Left renal pelvis (tissue), 4 donors: ENCODE data around the gene RAB11B. TPM values are rescaled to one million over a fixed set of nuclear protein-coding genes. Genes with fewer than 3 reads are reported as not detected.
"Not testable (repeated sequence)": the region's sequence is repeated elsewhere in the genome, so short reads cannot be mapped to it uniquely, and the experiment has no call there.

Source experiments
- DNase-seq, 4 donors: peaks; one replicate each; pipeline ENCODE4 v3.0.0-alpha.2; 2013; ENCODE audit warnings: low read depth in 4 of 4, low spot score in 3 of 4
- polyA plus RNA-seq, 4 donors: library from polyadenylated mRNA; unstranded; fragments of 120-200 nt; gene quantifications; one replicate each; pipeline ENCODE4 v1.2.1, GENCODE V29; 2013; ENCODE audit not compliant: insufficient read length in 4 of 4

The RAB11B gene
- polyA plus RNA-seq, 4 donors, result 114 to 180 (median 131) TPM

GRCh38 chr19:8421484-8422461 is 31.6 kb downstream of the RAB11B start:
- no peak for DNase-seq

GRCh38 chr19:8423817-8424223 is 33.7 kb downstream of the RAB11B start:
- no peak for DNase-seq

DNA sequence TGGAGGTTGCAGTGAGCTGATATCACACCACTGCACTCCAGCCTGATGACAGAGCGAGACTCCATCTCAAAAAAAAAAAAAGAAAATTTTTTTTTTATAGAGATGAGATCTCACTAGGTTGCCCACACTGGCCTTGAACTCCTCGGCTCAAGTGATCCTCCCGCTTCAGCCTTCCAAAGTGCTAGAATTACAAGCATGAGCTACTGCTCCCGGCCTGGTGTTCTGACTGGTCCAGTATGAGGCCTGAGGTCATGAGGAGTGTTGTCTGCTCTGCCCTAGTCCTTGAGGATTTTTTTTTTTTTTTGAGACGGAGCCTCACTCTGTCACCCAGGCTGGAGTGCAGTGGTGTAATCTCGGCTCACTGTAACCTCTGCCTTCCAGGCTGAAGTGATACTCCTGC is 35.2 kb downstream of the RAB11B start:
- not testable (repeated sequence) for DNase-seq

- no peak for DNase-seq
Observed at GRCh38 chr19:8426283-8426682, 36.1 kb downstream of the RAB11B start.

DNA sequence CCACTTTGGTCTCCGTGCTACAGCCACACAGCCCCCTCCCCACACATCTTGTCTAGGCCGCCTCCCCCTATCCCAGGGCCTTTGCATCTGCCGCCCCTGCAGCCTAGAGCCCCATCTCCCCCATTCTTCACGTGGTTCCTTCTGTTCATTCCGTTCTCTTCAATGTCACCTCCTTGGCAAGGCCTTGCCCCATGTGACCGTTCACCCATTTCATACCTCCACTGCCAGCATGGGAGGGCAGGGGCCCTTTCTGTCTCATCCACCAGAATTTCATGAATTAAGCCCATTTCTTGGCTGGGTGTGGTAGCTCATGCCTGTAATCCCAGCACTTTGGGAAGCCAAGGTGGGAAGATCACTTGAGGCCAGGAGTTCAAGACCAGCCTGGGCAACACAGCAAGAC is 38.9 kb downstream of the RAB11B start:
- no peak for DNase-seq

DNA sequence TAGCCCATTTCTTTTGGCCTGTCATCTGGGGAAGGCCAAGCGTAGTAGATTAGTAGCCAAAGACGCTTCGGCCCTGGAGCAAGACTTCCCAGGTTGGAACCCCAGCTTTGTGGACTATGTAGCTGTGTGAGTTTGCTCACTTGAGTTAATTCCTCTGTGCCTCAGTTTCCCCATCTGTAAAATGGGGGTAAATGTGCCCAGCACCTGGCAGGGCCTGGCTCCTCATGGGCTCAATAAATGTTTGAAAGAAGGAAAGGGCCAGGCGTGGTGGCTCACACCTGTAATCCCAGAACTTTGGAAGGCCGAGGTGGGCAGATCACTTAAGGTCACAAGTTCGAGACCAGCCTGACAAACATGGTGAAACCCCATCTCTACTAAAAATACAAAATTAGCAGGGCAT is 39.7 kb downstream of the RAB11B start:
- DNase-seq, result no peak

GRCh38 chr19:8430650-8431049 is 40.5 kb downstream of the RAB11B start:
- no peak for DNase-seq

- no peak for DNase-seq
Observed at GRCh38 chr19:8438236-8438635, 48.1 kb downstream of the RAB11B start.

GRCh38 chr19:8441725-8442544 is 51.8 kb downstream of the RAB11B start:
- DNase-seq, result no peak

GRCh38 chr19:8444140-8444676 is 54.0 kb downstream of the RAB11B start:
- DNase-seq, result not testable (repeated sequence)

GRCh38 chr19:8444677-8445487 is 54.7 kb downstream of the RAB11B start, which contains the start of gene HNRNPM:
HNRNPM (plus strand) TSS chr19:8444975; CDS start chr19:8444999, 24 bp downstream.
- DNase-seq, result peak; percentile 87 to 95 (median 94)

- DNase-seq, result no peak
Observed at GRCh38 chr19:8445488-8446001, 55.4 kb downstream of the RAB11B start.

- no peak for DNase-seq
Observed at GRCh38 chr19:8446061-8446709, 56.0 kb downstream of the RAB11B start.

DNA sequence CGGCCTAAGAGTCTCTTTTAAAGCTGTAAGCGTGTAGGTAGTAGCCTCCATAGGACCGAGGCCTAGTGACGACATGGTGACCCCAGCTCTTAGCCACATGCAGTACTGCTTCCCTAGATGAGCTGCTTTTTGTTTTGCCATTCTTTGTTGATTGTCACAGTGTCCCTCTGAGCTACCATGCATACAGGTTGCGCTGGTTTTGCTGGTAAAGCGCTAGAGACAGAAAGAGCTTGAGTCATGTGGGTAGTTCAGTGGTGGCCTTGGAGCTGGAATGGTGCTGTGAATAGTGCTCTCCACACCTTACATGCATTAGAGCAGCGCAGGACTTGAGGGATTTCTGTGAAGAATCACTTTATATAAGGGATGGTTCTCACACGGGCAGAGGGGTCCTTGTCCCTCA is 59.7 kb downstream of the RAB11B start:
- no peak for DNase-seq

DNA sequence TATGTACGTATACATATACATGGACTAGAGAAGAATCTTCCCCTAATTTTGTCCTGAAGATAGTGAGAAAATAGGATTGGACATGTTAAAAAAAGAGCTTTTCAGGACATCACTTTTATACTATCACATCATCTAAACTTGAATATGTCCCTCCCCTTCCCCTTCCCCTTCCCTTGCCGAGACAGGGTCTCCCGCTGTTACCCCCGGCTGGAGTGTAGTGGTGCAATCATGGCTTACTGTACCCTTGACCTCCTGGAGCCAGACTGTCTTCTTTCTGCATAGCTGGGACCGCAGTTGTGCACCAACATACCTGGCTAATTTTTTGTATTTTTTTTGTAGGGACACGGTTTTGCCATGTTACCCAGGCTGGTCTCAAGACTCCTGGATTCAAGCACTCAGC is 61.2 kb downstream of the RAB11B start:
- no peak for DNase-seq

GRCh38 chr19:8451885-8452284 is 61.7 kb downstream of the RAB11B start:
- DNase-seq, result no peak

DNA sequence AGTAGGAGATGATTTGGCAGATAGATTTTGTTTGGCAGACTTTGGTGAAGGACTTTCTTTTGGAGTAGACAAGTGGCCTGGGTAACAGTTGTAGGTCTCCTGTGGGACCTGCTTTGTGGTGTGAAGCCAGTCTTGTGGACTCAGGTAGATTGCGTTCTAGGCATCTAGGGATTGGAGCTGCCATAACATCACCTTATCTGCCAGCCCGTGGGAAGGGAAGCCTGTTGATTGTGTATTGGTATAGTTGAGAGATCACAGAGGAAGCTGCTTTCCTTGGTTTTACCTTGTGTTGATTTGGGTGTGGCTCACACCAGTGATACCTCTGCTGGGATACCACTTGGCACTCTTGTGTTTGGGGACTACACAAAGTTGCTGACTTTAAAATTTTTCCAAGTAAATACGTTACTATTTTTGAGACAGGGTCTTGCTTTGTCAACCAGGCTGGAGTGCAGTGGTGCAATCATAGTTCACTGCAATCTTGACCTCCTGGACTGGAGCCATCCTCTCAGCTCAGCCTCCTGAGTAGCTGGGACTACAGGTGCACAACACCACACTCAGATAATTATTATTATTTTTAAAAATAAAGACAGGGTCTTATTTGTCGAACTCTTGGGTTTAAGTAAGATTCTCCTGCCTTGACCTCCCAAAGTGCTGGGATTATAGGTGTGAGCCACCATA is 62.4 kb downstream of the RAB11B start:
- DNase-seq, result no peak

DNA sequence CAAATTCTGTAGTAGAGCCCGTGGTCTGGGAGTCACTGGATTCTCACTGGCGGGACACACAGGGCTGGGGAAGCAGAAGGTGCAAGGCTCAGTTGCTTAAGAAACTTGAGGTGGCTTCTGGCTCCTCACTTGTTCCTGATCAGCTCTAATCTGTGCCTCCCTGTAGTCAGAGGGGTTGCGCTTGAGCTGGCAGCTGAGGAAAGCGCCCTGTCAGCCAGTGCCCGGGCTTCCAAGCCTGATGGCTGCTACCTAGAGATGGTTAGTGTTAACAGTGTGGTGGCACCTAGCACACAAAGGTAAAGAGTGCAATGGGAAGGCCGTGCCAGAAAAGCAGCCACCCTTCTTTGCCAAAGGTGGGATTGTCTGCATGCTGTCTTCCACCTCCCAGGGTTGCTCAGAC is 63.5 kb downstream of the RAB11B start:
- no peak for DNase-seq
